Keratinocyte (primary cell): ENCODE data around the gene DSC2. TPM values are rescaled to one million over a fixed set of nuclear protein-coding genes. Genes with fewer than 3 reads are reported as not detected.
"Not testable (repeated sequence)": the region's sequence is repeated elsewhere in the genome, so short reads cannot be mapped to it uniquely, and the experiment has no call there.

Experiments
- DNase-seq: peaks from one replicate; pipeline ENCODE4 v3.0.0-alpha.2; 2011; ENCODE audit warnings: low read depth, missing footprints, low spot score
- FAIRE-seq: peaks from 2 replicates; lab custom pipeline; 2011; peaks lifted over from hg19 to GRCh38; lab: Jason Lieb, UNC
- H2AFZ ChIP-seq: 2 replicates; pipeline ENCODE4 v1.6.0; 2012; ENCODE audit warnings: low read length, control low read depth, inconsistent platforms; ENCODE audit not compliant: control insufficient read depth
- H3K27ac ChIP-seq: 2 replicates; pipeline ENCODE4 v1.5.1; 2011; ENCODE audit warnings: low read length; ENCODE audit not compliant: control insufficient read depth, insufficient read depth
- H3K27me3 ChIP-seq: 3 replicates; pipeline ENCODE4 v1.6.0; 2011; ENCODE audit warnings: low read length; ENCODE audit not compliant: control insufficient read depth, insufficient read depth; ENCODE audit errors: extremely low read depth
- H3K36me3 ChIP-seq, 2 experiments: 2 replicates in 1 of 2; 3 replicates in 1 of 2; pipeline ENCODE4 v1.5.1; 2011; ENCODE audit warnings: low read length in 2 of 2, mild to moderate bottlenecking in 1 of 2; ENCODE audit not compliant: control insufficient read depth in 2 of 2, insufficient read depth in 2 of 2; ENCODE audit errors: extremely low read depth in 1 of 2
- H3K4me1 ChIP-seq: 3 replicates; pipeline ENCODE4 v1.5.1; 2011; ENCODE audit warnings: low read length; ENCODE audit not compliant: control insufficient read depth, insufficient read depth; ENCODE audit errors: extremely low read depth
- H3K4me2 ChIP-seq: 3 replicates; pipeline ENCODE4 v1.6.0; 2011; ENCODE audit warnings: low read depth, low read length; ENCODE audit not compliant: control insufficient read depth, insufficient read depth; ENCODE audit errors: extremely low read depth
- H3K4me3 ChIP-seq, 3 experiments: fragments of 200-600 bp in 1 of 3; sonication (generic) in 1 of 3; 2 replicates in 2 of 3; 3 replicates in 1 of 3; pipeline ENCODE4 v1.5.1; 2011 to 2016; ENCODE audit warnings: low read length in 3 of 3, mild to moderate bottlenecking in 3 of 3, control low read depth in 2 of 3, inconsistent platforms in 1 of 3, low read depth in 1 of 3, mixed read lengths in 1 of 3, mixed run types in 1 of 3, moderate library complexity in 1 of 3; ENCODE audit not compliant: control insufficient read depth in 2 of 3, insufficient read depth in 2 of 3; ENCODE audit errors: extremely low read depth in 1 of 3
- H3K79me2 ChIP-seq: 2 replicates; pipeline ENCODE4 v1.6.0; 2012; ENCODE audit warnings: low read length; ENCODE audit not compliant: control insufficient read depth, insufficient read depth
- H3K9ac ChIP-seq: 3 replicates; pipeline ENCODE4 v1.6.0; 2011; ENCODE audit warnings: low read length; ENCODE audit not compliant: control insufficient read depth, insufficient read depth; ENCODE audit errors: extremely low read depth
- H3K9me1 ChIP-seq: 3 replicates; pipeline ENCODE4 v1.6.0; 2011; ENCODE audit warnings: low read length; ENCODE audit not compliant: control insufficient read depth, insufficient read depth; ENCODE audit errors: extremely low read depth
- H3K9me3 ChIP-seq: 2 replicates; pipeline ENCODE4 v1.5.1; 2012; ENCODE audit warnings: low read depth, low read length; ENCODE audit not compliant: control insufficient read depth
- H4K20me1 ChIP-seq: 3 replicates; pipeline ENCODE4 v1.6.0; 2011; ENCODE audit warnings: low read length; ENCODE audit not compliant: control insufficient read depth, insufficient read depth; ENCODE audit errors: extremely low read depth
- EZH2 ChIP-seq: IDR thresholded peaks from one replicate; pipeline ENCODE4 v1.6.1; 2012; ENCODE audit warnings: inconsistent platforms, mild to moderate bottlenecking, low read length, moderate library complexity
- dilution Hi-C: fragments of 300-500 bp; cut with MboI; formaldehyde crosslinking; loops from one replicate; pipeline ENCODE4 v1.7.0; 2020; ENCODE audit warnings: low sequenced_read_pairs; ENCODE audit not compliant: extremely low pct_ligation_motif_present
- polyA plus RNA-seq, 5 experiments: library from polyadenylated mRNA; depleted of rRNA in 3 of 5; stranded (reverse) in 3 of 5; stranded (forward) in 1 of 5; unstranded in 1 of 5; fragments of >200 nt; gene quantifications; 1 replicate in 1 of 5; 2 replicates in 3 of 5; 3 replicates in 1 of 5; pipeline versions ENCODE4 v1.2.1 to v1.2.3, GENCODE V29; 2011 to 2012; ENCODE audit warnings: missing spikeins in 2 of 5, low read depth in 1 of 5, low replicate concordance in 1 of 5
- TF ChIP-seq, protein P1 (sequence below), 3 experiments: IDR thresholded peaks in 1 of 3; conservative IDR thresholded peaks in 1 of 3; optimal IDR thresholded peaks in 1 of 3; 2 replicates in 2 of 3; 3 replicates in 1 of 3; pipeline versions ENCODE3 to v1.5.1; 2011; ENCODE audit warnings: low read length in 3 of 3, mild to moderate bottlenecking in 3 of 3, moderate library complexity in 2 of 3, control low read depth in 1 of 3, inconsistent platforms in 1 of 3; ENCODE audit not compliant: insufficient read depth in 2 of 3; ENCODE audit errors: extremely low read depth in 1 of 3

The DSC2 gene
- polyA plus RNA-seq, 1 donor (not counting 4 experiments of a cell fraction or from before 2014, with no cell fraction given) = 37.1 TPM

DNA sequence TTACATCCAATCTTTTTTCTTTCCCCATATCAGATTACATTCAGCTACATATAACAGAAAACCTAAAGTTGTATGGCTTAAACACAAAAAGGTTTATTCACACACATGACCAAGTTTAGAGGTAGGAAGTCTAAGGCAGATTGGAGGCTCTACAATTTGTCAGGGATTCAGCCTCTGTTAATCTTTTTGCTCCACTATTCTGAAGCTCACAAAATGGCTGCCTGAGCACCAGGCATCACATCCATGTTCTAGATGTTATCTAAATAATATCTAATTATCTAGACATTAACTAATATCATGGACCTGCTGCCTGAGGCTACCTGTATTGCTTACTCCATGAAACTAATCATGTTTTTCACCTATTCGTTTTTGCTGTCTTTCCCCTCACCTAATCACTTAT lies 23.7 kb upstream of the DSC2 start:
- Histone ChIP-seq H3K27me3 (no peaks in the 10 kb centered on the region), H3K9ac (no peak overlapping the region), H3K9me1 (no peaks in the 10 kb centered on the region), H4K20me1 (no peaks in the 10 kb centered on the region), H2AFZ (no peak overlapping the region), H3K4me2 (no peak overlapping the region), H3K79me2 (no peaks in the 10 kb centered on the region), H3K9me3 (no peaks in the 10 kb centered on the region), H3K36me3 (no peaks in the 10 kb centered on the region), H3K4me3 (no peak overlapping the region), H3K27ac (no peak overlapping the region), H3K4me1 (no peaks in the 10 kb centered on the region)
- TF ChIP-seq, protein P1, sequence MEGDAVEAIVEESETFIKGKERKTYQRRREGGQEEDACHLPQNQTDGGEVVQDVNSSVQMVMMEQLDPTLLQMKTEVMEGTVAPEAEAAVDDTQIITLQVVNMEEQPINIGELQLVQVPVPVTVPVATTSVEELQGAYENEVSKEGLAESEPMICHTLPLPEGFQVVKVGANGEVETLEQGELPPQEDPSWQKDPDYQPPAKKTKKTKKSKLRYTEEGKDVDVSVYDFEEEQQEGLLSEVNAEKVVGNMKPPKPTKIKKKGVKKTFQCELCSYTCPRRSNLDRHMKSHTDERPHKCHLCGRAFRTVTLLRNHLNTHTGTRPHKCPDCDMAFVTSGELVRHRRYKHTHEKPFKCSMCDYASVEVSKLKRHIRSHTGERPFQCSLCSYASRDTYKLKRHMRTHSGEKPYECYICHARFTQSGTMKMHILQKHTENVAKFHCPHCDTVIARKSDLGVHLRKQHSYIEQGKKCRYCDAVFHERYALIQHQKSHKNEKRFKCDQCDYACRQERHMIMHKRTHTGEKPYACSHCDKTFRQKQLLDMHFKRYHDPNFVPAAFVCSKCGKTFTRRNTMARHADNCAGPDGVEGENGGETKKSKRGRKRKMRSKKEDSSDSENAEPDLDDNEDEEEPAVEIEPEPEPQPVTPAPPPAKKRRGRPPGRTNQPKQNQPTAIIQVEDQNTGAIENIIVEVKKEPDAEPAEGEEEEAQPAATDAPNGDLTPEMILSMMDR (optimal IDR thresholded peaks at IDR 0.05 in 1 of 3, IDR thresholded peaks at IDR 0.05 in 1 of 3, conservative IDR thresholded peaks at IDR 0.05 in 1 of 3; ENCODE audit: extremely low read depth in 1 of 3, insufficient read depth in 2 of 3, low read length in 3 of 3) = no peak
- TF ChIP-seq EZH2 = no peak
- FAIRE-seq = peak; percentile 9
- DNase-seq = no peak
- dilution Hi-C loops = no loop called here

DNA sequence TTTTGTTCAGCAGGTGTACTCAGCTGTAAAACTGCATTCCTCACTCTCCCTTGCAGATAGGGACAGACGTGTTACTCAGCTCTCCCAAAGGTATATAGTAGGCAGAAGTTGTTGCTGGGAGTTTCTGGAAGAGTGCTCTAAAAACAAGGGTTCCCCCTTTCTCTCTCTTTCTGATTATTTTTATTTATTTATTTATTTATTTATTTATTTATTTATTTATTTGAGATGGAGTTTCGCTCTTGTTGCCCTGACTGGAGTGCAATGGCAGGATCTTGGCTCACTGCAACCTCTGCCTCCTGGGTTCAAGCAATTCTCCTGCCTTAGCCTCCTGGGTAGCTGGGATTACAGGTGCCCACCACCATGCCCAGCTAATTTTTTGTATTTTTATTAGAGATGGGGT lies 20.9 kb upstream of the DSC2 start:
- H3K4me2 ChIP-seq, FAIRE-seq, DNase-seq, H3K9me3 ChIP-seq, H3K4me3 ChIP-seq, H3K27me3 ChIP-seq, H3K9ac ChIP-seq, dilution Hi-C loops, H3K9me1 ChIP-seq, H3K36me3 ChIP-seq, H3K79me2 ChIP-seq, H4K20me1 ChIP-seq, H3K4me1 ChIP-seq, H3K27ac ChIP-seq, H2AFZ ChIP-seq: not testable (repeated sequence)

GRCh38 chr18:31120594-31120993 lies 18.4 kb upstream of the DSC2 start:
- FAIRE-seq (no peak), DNase-seq (no peak)
- Histone ChIP-seq H3K36me3 (no peaks in the 10 kb centered on the region), H4K20me1 (no peaks in the 10 kb centered on the region), H3K9ac (no peak overlapping the region), H2AFZ (no peak overlapping the region), H3K27me3 (no peaks in the 10 kb centered on the region), H3K4me2 (no peak overlapping the region), H3K4me3 (no peak overlapping the region), H3K4me1 (no peaks in the 10 kb centered on the region), H3K27ac (no peak overlapping the region), H3K9me3 (no peaks in the 10 kb centered on the region), H3K9me1 (no peaks in the 10 kb centered on the region), H3K79me2 (no peaks in the 10 kb centered on the region)
- dilution Hi-C loops = no loop called here
- TF ChIP-seq EZH2 = no peak
- TF ChIP-seq, protein P1 (optimal IDR thresholded peaks at IDR 0.05 in 1 of 3, IDR thresholded peaks at IDR 0.05 in 1 of 3, conservative IDR thresholded peaks at IDR 0.05 in 1 of 3; ENCODE audit: extremely low read depth in 1 of 3, insufficient read depth in 2 of 3, low read length in 3 of 3) = no peak
